Transverse colon (tissue), 4 donors: ENCODE data around the gene ATCAY.

Experiments used
- CTCF ChIP-seq, 5 experiments: fragments of 200-600 bp in 3 of 5; fragments of 450-650 bp in 2 of 5; sonication (generic) in 3 of 5; IDR thresholded peaks; 1 replicate in 2 of 5; 2 replicates in 3 of 5; pipeline ENCODE4 v1.5.1; 2016 to 2017; ENCODE audit warnings: antibody characterized with exemption in 5 of 5, inconsistent platforms in 3 of 5, mild to moderate bottlenecking in 2 of 5, moderate library complexity in 1 of 5
- POLR2A ChIP-seq: fragments of 450-650 bp; IDR thresholded peaks from one replicate; pipeline ENCODE4 v1.6.1; 2016; ENCODE audit warnings: antibody characterized with exemption, mild to moderate bottlenecking, moderate library complexity
- POLR2AphosphoS5 ChIP-seq, 3 donors: sonication (generic); formaldehyde crosslinking; IDR thresholded peaks; one replicate each; pipeline ENCODE4 v1.6.1; 2016; ENCODE audit warnings: antibody characterized with exemption in 3 of 3

DNA sequence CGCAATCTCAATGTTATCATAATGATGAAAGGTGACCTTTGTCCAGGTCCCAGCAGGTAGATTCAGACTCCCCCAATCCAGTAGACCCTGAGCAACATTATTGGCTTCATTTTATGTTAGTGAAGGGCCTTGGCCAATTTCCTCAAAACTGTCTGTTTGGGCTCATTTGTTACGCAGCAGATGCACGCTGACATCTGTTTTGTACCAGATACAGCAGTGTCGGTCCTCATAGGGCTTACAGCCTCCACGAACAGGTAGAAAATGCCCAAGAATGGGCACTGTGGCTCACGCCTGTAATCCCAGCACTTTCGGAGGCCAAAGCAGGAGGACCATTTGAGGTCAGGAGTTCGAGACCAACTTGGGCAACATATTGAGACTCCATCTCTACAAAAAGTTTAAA, 39.3 kb downstream of the ATCAY start:
- TF ChIP-seq CTCF (IDR thresholded peaks at IDR 0.05): no peak
- TF ChIP-seq POLR2A: no peak
- no peak for TF ChIP-seq POLR2AphosphoS5 (IDR thresholded peaks at IDR 0.05)
